H1 (cell line): ENCODE data around the gene LPP. TPM values are rescaled to one million over a fixed set of nuclear protein-coding genes. Genes with fewer than 3 reads are reported as not detected.

Source experiments
- CTCF ChIA-PET: fragments of 300-600 bp; sonication (Branson Sonifier 250); formaldehyde crosslinking; loops from one replicate; lab custom pipeline; 2021; ENCODE audit not compliant: partially characterized antibody; lab: Charles Lee
- POLR2A ChIA-PET: fragments of 300-600 bp; sonication (Branson Sonifier 250); formaldehyde crosslinking; loops from one replicate; lab custom pipeline; 2021; ENCODE audit warnings: inconsistent platforms; ENCODE audit not compliant: partially characterized antibody; lab: Charles Lee
- DNase-seq, 2 experiments: peaks; one replicate each; pipeline versions ENCODE4 v3.0.0 to v3.0.0-alpha.2; 2010 to 2022; ENCODE audit warnings: low spot score in 2 of 2, low read depth in 1 of 2, mixed read lengths in 1 of 2
- FAIRE-seq: peaks from 2 replicates; lab custom pipeline; 2011; peaks lifted over from hg19 to GRCh38; lab: Jason Lieb, UNC
- H2AFZ ChIP-seq: 2 replicates; pipeline ENCODE4 v1.8.1; 2012; ENCODE audit warnings: low read length, inconsistent platforms
- H2AK5ac ChIP-seq: 2 replicates; pipeline ENCODE4 v1.6.1; 2013; ENCODE audit warnings: low read depth, low read length
- H2BK120ac ChIP-seq: replicated peaks from 2 replicates; pipeline ENCODE3; 2013; ENCODE audit warnings: low read depth, low read length, inconsistent platforms
- H2BK12ac ChIP-seq: 2 replicates; pipeline ENCODE4 v1.6.1; 2013; ENCODE audit warnings: low read depth, low read length
- H2BK15ac ChIP-seq: 2 replicates; pipeline ENCODE4 v1.6.1; 2013; ENCODE audit warnings: low read length
- H2BK20ac ChIP-seq: 2 replicates; pipeline ENCODE4 v1.6.1; 2013; ENCODE audit warnings: low read length
- H2BK5ac ChIP-seq: 2 replicates; pipeline ENCODE4 v1.6.1; 2013; ENCODE audit warnings: low read depth, low read length
- H3K14ac ChIP-seq: 2 replicates; pipeline ENCODE4 v1.6.1; 2013; ENCODE audit warnings: inconsistent platforms; ENCODE audit not compliant: insufficient read length
- H3K18ac ChIP-seq: 2 replicates; pipeline ENCODE4 v1.6.1; 2013; ENCODE audit warnings: low read length; ENCODE audit errors: extremely low read depth
- H3K23ac ChIP-seq: 2 replicates; pipeline ENCODE4 v1.6.1; 2013; ENCODE audit warnings: inconsistent platforms; ENCODE audit not compliant: insufficient read length
- H3K23me2 ChIP-seq: 2 replicates; pipeline ENCODE4 v1.6.1; 2013; ENCODE audit warnings: low read depth, low read length
- H3K27ac ChIP-seq: 2 replicates; pipeline ENCODE4 v1.6.1; 2011; ENCODE audit warnings: low read depth, low read length, inconsistent platforms
- H3K27me3 ChIP-seq, 4 experiments: replicated peaks in 1 of 4; 1 replicate in 1 of 4; 2 replicates in 3 of 4; pipeline versions ENCODE4 v1.6.1 to v1.8.1; 2011 to 2013; ENCODE audit warnings: low read length in 3 of 4, mild to moderate bottlenecking in 3 of 4, inconsistent platforms in 2 of 4, mixed read lengths in 2 of 4, moderate library complexity in 1 of 4; ENCODE audit not compliant: control insufficient read depth in 3 of 4, insufficient read depth in 3 of 4; ENCODE audit errors: extremely low read depth in 1 of 4
- H3K36me3 ChIP-seq, 4 experiments: 2 replicates each; pipeline versions ENCODE4 v1.6.1 to v1.8.1; 2011 to 2013; ENCODE audit warnings: mild to moderate bottlenecking in 4 of 4, low read length in 3 of 4, moderate library complexity in 2 of 4, control low read depth in 1 of 4, inconsistent platforms in 1 of 4; ENCODE audit not compliant: insufficient read depth in 4 of 4, control insufficient read depth in 2 of 4
- H3K4ac ChIP-seq: replicated peaks from 2 replicates; pipeline ENCODE3; 2013; ENCODE audit warnings: low read length, low read depth, mixed read lengths, inconsistent platforms; ENCODE audit not compliant: insufficient read length
- H3K4me1 ChIP-seq, 4 experiments: replicated peaks in 1 of 4; 1 replicate in 1 of 4; 2 replicates in 3 of 4; pipeline versions ENCODE4 v1.6.1 to v1.8.1; 2011 to 2013; ENCODE audit warnings: low read length in 3 of 4, inconsistent platforms in 2 of 4, mixed read lengths in 1 of 4; ENCODE audit not compliant: insufficient read depth in 4 of 4, control insufficient read depth in 3 of 4
- H3K4me2 ChIP-seq, 2 experiments: 2 replicates each; pipeline versions ENCODE4 v1.6.1 to v1.8.1; 2011 to 2013; ENCODE audit warnings: low read depth in 2 of 2, low read length in 2 of 2, control low read depth in 1 of 2, inconsistent platforms in 1 of 2, mild to moderate bottlenecking in 1 of 2; ENCODE audit not compliant: insufficient read depth in 1 of 2
- H3K4me3 ChIP-seq, 4 experiments: fragments of 200-600, 300-600 bp in 1 of 4; sonication (generic), shearing (Covaris generic), sonication (Bioruptor Twin) in 1 of 4; 2 replicates each; pipeline versions ENCODE4 v1.5.1 to v1.8.1; 2011 to 2016; ENCODE audit warnings: low read length in 4 of 4, low read depth in 3 of 4, control low read depth in 2 of 4, inconsistent platforms in 2 of 4, mild to moderate bottlenecking in 2 of 4, mixed read lengths in 1 of 4, moderate library complexity in 1 of 4; ENCODE audit not compliant: insufficient read depth in 2 of 4; ENCODE audit errors: extremely low read depth in 1 of 4
- H3K56ac ChIP-seq: replicated peaks from 2 replicates; pipeline ENCODE3; 2013; ENCODE audit warnings: low read depth, mild to moderate bottlenecking, mixed read lengths, low read length, inconsistent platforms; ENCODE audit not compliant: insufficient read length
- H3K79me1 ChIP-seq: 2 replicates; pipeline ENCODE4 v1.6.1; 2013; ENCODE audit warnings: low read depth, low read length, control low read depth
- H3K79me2 ChIP-seq, 2 experiments: 2 replicates each; pipeline versions ENCODE4 v1.6.1 to v1.8.1; 2012 to 2013; ENCODE audit warnings: low read length in 2 of 2, mild to moderate bottlenecking in 2 of 2, inconsistent platforms in 1 of 2; ENCODE audit not compliant: insufficient read depth in 2 of 2, control insufficient read depth in 1 of 2
- H3K9ac ChIP-seq, 4 experiments: replicated peaks in 1 of 4; 1 replicate in 1 of 4; 2 replicates in 3 of 4; pipeline versions ENCODE4 v1.6.1 to v1.8.1; 2011 to 2013; ENCODE audit warnings: low read depth in 3 of 4, low read length in 3 of 4, control low read depth in 2 of 4, mild to moderate bottlenecking in 2 of 4, moderate library complexity in 2 of 4, inconsistent platforms in 1 of 4; ENCODE audit errors: extremely low read depth in 1 of 4
- H3K9me3 ChIP-seq, 2 experiments: 2 replicates each; pipeline versions ENCODE4 v1.6.1 to v1.8.1; 2012 to 2013; ENCODE audit warnings: mild to moderate bottlenecking in 2 of 2, moderate library complexity in 2 of 2, control low read depth in 1 of 2, inconsistent platforms in 1 of 2, low read depth in 1 of 2, low read length in 1 of 2, mixed read lengths in 1 of 2; ENCODE audit not compliant: insufficient read depth in 2 of 2
- H4K20me1 ChIP-seq, 2 experiments: replicated peaks in 1 of 2; 2 replicates each; pipeline versions ENCODE3 to v1.8.1; 2011 to 2013; ENCODE audit warnings: inconsistent platforms in 2 of 2, low read length in 2 of 2, mild to moderate bottlenecking in 1 of 2; ENCODE audit not compliant: insufficient read depth in 2 of 2, control insufficient read depth in 1 of 2
- H4K5ac ChIP-seq: 2 replicates; pipeline ENCODE4 v1.6.1; 2013; ENCODE audit warnings: low read length, low read depth, mixed read lengths, inconsistent platforms; ENCODE audit not compliant: insufficient read length
- H4K8ac ChIP-seq: 2 replicates; pipeline ENCODE4 v1.8.0; 2013; ENCODE audit warnings: mild to moderate bottlenecking, moderate library complexity, low read length, inconsistent platforms; ENCODE audit not compliant: insufficient read depth; ENCODE audit errors: extremely low read depth
- H4K91ac ChIP-seq: replicated peaks from 2 replicates; pipeline ENCODE3; 2013; ENCODE audit warnings: low read length, mixed read lengths, inconsistent platforms; ENCODE audit not compliant: insufficient read length
- ATF3 ChIP-seq: IDR thresholded peaks from 2 replicates; pipeline ENCODE4 v1.6.1; 2011; ENCODE audit warnings: low read depth, mild to moderate bottlenecking, low read length; ENCODE audit not compliant: insufficient read depth
- BACH1 ChIP-seq: IDR thresholded peaks from 2 replicates; pipeline ENCODE4 v1.6.1; 2012; ENCODE audit warnings: low read length, improper control_type of control experiment
- CBX5 ChIP-seq: fragments of 300-800, 300-1000 bp; sonication (generic); IDR thresholded peaks from 2 replicates; pipeline ENCODE4 v1.7.1; 2016; ENCODE audit warnings: antibody characterized with exemption, low read length, low read depth
- CHD1 ChIP-seq: IDR thresholded peaks from 2 replicates; pipeline ENCODE4 v1.6.1; 2012; ENCODE audit warnings: low read depth, low read length, improper control_type of control experiment
- CHD2 ChIP-seq: IDR thresholded peaks from 2 replicates; pipeline ENCODE4 v1.6.1; 2012; ENCODE audit warnings: low read length, improper control_type of control experiment
- GABPA ChIP-seq: IDR thresholded peaks from 2 replicates; pipeline ENCODE4 v1.6.1; 2011; ENCODE audit warnings: mild to moderate bottlenecking, low read length, moderate library complexity, borderline replicate concordance; ENCODE audit not compliant: insufficient read depth
- HDAC6 ChIP-seq: IDR thresholded peaks from one replicate; pipeline ENCODE4 v1.7.1; 2012; ENCODE audit warnings: low read depth, mild to moderate bottlenecking, inconsistent platforms, low read length, moderate library complexity
- KDM1A ChIP-seq: fragments of 200-600, 300-600 bp; sonication (generic); IDR thresholded peaks from 2 replicates; pipeline ENCODE4 v1.7.1; 2016; ENCODE audit warnings: mild to moderate bottlenecking, low read length, borderline replicate concordance
- PHF8 ChIP-seq: fragments of 200-600 bp; sonication (generic); conservative IDR thresholded peaks from 2 replicates; pipeline ENCODE4 v1.7.1; 2012; ENCODE audit warnings: low read depth, mild to moderate bottlenecking, inconsistent platforms, low read length, moderate library complexity
- RAD21 ChIP-seq, 2 experiments: IDR thresholded peaks in 1 of 2; conservative IDR thresholded peaks in 1 of 2; 2 replicates each; pipeline ENCODE4 v1.6.1; 2011; ENCODE audit warnings: low read depth in 2 of 2, low read length in 2 of 2, improper control_type of control experiment in 1 of 2, inconsistent platforms in 1 of 2, mild to moderate bottlenecking in 1 of 2, moderate library complexity in 1 of 2
- RFX5 ChIP-seq: IDR thresholded peaks from 2 replicates; pipeline ENCODE4 v1.6.1; 2011; ENCODE audit warnings: low read depth, low read length, improper control_type of control experiment, borderline replicate concordance
- SAP30 ChIP-seq: fragments of 300-600 bp; sonication (generic); IDR thresholded peaks from 2 replicates; pipeline ENCODE4 v1.7.1; 2012; ENCODE audit warnings: low read length, moderate library complexity, mild to moderate bottlenecking, inconsistent platforms; ENCODE audit not compliant: insufficient read depth, insufficient replicate concordance
- SIX5 ChIP-seq: IDR thresholded peaks from 2 replicates; pipeline ENCODE4 v1.6.1; 2011; ENCODE audit warnings: mild to moderate bottlenecking, low read depth, low read length
- SP2 ChIP-seq: IDR thresholded peaks from 2 replicates; pipeline ENCODE4 v1.6.1; 2012; ENCODE audit warnings: mild to moderate bottlenecking, low read length, inconsistent platforms
- TCF12 ChIP-seq: IDR thresholded peaks from 2 replicates; pipeline ENCODE4 v1.6.1; 2011; ENCODE audit warnings: low read depth, mild to moderate bottlenecking, low read length
- polyA plus RNA-seq, 7 experiments: library from polyadenylated mRNA; depleted of rRNA in 3 of 7; stranded (reverse) in 5 of 7; unstranded in 2 of 7; fragments of >200 nt in 5 of 7; fragments of 200-250 nt in 2 of 7; gene quantifications; 1 replicate in 5 of 7; 2 replicates in 1 of 7; 4 replicates in 1 of 7; pipeline versions ENCODE4 v1.2.1 to v1.2.3, GENCODE V29; 2011 to 2013; ENCODE audit warnings: missing spikeins in 2 of 7, mixed read lengths in 2 of 7
- total RNA-seq: library from RNA; stranded (reverse); fragmentation: NEBNext Ultra II Directional; extraction: Animal tissue kit (Norgen Biotek cat#: 25700); gene quantifications from 2 replicates; pipeline ENCODE4 v1.2.1, GENCODE V29; 2021

LPP gene
- total and polyA plus RNA-seq, 2 of the 8 experiments (the other 6 are each of a cell fraction or from before 2014, with no cell fraction given) = 10.0 to 53.3 TPM

GRCh38 chr3:188927971-188928370, 774.0 kb downstream of the LPP start:
- H2BK120ac ChIP-seq = no peak overlapping the region
- ChIA-PET POLR2A (no interaction called here), CTCF (interaction anchor here (0.7 to 6.9 kb wide), 8 partner anchors 10 to 97 kb away, joined by 3 to 49 read pairs (median 5); no protein-coding TSS in a partner anchor)
- H4K5ac ChIP-seq = no peak overlapping the region
- no peak overlapping the region for H2BK5ac ChIP-seq
- H3K9ac ChIP-seq = no peak overlapping the region
- H3K27me3 ChIP-seq = no peaks in the 10 kb centered on the region
- H2BK12ac ChIP-seq = no peak overlapping the region
- H3K56ac ChIP-seq = no peak overlapping the region
- H3K23ac ChIP-seq = no peak overlapping the region
- H3K14ac ChIP-seq = no peak overlapping the region
- no peak for DNase-seq
- no peak overlapping the region for H3K4me2 ChIP-seq
- H3K23me2 ChIP-seq = no peaks in the 10 kb centered on the region
- H3K4ac ChIP-seq = no peak overlapping the region
- H3K36me3 ChIP-seq = no peaks in the 10 kb centered on the region
- H3K79me2 ChIP-seq = no peaks in the 10 kb centered on the region
- no peak for FAIRE-seq
- no peak overlapping the region for H2AK5ac ChIP-seq
- H4K20me1 ChIP-seq = no peaks in the 10 kb centered on the region
- no peak overlapping the region for H2BK15ac ChIP-seq
- H3K4me3 ChIP-seq = no peak overlapping the region
- H3K18ac ChIP-seq = no peak overlapping the region
- no peak overlapping the region for H4K8ac ChIP-seq
- H3K79me1 ChIP-seq = no peaks in the 10 kb centered on the region
- no peak overlapping the region for H2BK20ac ChIP-seq
- H3K4me1 ChIP-seq = no peaks in the 10 kb centered on the region
- H3K27ac ChIP-seq = no peak overlapping the region
- no peak overlapping the region for H4K91ac ChIP-seq
- no peak overlapping the region for H2AFZ ChIP-seq
- no peaks in the 10 kb centered on the region for H3K9me3 ChIP-seq
- TF ChIP-seq SP2 (no peak), BACH1 (no peak), PHF8 (no peak), RAD21 (IDR thresholded peaks at IDR 0.05 in 1 of 2, conservative IDR thresholded peaks at IDR 0.05 in 1 of 2; ENCODE audit: low read depth in 2 of 2, low read length in 2 of 2) (no peak), HDAC6 (no peak), GABPA (no peak), ATF3 (no peak), SIX5 (no peak), KDM1A (no peak), SAP30 (no peak), CBX5 (no peak), CHD1 (no peak), CHD2 (no peak), TCF12 (no peak), RFX5 (no peak)
